ENCODE data around the gene GRAMD4.
"Not testable (repeated sequence)": the region's sequence is repeated elsewhere in the genome, so short reads cannot be mapped to it uniquely, and the experiment has no call there.

The GRAMD4 gene

DNA sequence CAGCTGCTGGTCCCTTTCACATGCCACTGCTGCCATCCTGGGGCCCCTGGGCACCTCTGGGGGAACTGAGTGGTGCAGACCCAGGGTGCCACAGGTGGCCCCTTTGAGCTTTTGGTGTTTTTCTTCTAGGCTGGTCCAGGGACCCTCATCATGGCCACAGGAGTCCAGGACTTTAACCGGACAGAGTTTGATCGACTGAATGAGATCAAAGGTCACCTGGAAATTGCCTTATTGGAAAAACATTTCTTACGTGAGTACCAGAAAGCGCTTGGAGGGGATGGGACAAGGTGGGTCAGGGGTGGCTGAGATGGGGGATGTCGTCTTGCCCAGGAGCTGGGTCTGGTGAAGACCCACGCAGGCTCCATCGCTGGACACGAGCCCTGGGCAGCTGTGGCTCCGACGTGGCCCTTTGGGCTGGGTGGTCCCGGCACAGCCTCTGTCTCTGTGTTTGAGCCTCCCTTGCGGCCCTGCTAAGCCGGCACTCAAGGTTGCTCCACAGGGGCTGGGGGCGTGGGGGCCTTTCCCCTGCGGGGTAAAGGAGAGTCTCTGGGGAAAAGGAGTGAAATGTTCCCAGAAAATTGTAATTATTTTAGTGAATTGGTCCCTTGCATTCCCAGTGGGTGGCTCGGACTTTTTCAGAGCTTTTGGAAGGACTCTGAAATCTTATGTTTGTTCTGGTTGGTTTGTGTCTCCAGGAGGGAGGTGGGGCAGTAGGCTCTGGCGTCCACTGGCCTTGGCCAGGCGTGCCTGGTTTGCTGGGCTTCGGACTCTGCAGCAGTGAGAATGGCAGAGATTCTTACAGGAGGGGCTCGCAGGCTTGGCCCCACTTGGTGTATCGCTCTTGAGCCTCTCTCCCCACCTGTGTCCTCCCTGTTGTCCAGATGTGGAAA is 17.8 kb downstream of the GRAMD4 start:
- DNase-seq (ENCODE audit: low spot score): no peak

DNA sequence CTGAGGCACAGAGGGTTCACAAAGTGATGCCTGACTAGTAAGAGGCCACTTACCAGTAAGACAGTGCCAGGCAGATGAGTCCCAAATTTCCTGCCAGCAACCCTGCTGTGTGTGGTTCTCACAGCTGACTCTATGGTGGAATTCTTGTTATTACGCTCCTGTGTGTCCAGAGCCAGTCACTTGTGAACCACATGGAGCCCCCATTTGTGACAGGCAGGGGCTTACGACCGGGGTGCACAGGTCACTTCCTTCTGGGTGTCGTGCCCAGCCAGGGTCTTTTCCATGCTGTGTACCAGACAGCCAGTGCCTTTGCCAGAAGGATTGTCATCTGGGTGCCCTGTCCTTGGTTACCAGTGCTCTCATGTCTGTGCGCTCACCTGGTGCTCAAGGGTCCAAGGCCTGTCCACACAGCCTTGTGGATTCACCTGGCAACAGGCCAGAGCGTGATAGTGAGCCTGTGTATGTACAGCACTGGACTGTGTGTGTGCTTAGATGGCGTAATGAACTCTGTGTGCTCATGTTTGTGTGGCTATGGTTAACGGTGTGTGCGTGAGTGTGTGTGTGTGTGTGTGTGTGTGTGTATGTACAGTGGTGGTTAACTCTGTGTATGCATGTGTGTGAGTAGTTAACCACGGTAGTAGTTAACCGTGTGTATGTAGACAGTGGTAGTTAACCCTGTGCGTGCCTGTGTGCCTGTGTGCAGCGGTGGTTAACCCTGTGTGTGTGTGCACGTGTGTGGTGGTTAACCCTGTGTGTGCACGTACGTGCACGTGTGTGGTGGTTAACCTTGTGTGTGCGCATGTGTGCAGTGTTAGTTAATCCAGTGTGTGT is 18.6 kb downstream of the GRAMD4 start:
- no peak for DNase-seq (ENCODE audit: low spot score)

DNA sequence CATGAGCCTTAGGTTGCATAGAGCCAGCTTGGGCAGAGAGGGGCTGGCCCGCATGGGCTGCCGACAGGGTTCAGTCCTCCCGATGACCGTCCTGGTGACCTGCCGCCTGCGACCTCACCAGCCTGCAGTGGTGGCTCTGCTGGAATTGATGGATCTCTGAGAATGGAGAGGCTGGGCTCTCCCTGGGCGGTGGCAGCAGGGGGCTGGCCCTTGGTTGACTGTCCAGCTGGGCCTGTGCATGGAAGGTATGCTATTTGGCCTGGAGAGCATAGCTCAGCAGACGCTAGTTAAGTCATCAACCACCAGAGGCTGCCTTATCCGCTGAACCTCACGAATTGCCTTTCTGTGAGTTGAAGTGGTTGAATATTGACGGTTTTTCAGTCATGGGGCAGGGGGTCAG is 19.7 kb downstream of the GRAMD4 start:
- no peak for DNase-seq (ENCODE audit: low spot score)

DNA sequence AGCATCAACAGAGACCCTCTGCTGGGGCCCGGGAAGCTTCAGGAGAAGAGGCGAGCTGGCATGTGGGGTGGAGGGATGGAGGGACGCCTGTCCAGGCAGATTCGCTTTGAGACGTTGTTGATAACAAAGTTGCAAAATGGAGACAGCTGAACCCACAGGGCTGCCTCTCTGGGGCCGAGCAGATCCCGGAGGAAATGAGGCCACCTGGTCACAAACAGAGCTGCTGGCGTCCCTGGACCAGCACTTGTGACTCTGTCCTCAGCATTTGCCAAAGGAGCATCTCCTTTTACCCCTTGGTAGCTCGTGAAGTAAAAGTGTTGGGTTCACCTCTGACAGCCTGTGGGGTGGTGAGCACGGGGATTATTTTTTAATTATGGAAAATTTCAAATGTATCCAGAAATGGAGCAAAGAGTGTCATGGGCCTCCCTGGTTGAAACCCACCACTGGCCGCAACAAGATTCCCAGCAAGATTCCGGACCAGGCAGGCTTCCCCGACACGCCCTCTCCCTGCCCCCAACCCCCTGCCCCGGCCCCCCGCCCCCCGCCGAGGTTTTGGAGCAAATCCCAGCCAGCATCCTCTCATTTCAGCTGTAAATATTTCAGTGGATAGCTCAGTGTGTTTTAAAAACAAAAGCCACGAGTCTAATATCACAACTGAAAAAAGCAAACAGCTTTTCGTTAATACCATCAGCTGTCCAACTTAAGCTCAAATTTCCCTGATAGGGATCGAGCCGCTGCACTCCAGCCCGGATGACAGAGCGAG is 20.3 kb downstream of the GRAMD4 start:
- DNase-seq (ENCODE audit: low spot score): no peak

- no peak for DNase-seq (ENCODE audit: low spot score)
Observed at GRCh38 chr22:46641811-46642266, 21.7 kb downstream of the GRAMD4 start.

- not testable (repeated sequence) for DNase-seq (ENCODE audit: low spot score)
Observed at GRCh38 chr22:46642840-46643480, 22.8 kb downstream of the GRAMD4 start.

DNA sequence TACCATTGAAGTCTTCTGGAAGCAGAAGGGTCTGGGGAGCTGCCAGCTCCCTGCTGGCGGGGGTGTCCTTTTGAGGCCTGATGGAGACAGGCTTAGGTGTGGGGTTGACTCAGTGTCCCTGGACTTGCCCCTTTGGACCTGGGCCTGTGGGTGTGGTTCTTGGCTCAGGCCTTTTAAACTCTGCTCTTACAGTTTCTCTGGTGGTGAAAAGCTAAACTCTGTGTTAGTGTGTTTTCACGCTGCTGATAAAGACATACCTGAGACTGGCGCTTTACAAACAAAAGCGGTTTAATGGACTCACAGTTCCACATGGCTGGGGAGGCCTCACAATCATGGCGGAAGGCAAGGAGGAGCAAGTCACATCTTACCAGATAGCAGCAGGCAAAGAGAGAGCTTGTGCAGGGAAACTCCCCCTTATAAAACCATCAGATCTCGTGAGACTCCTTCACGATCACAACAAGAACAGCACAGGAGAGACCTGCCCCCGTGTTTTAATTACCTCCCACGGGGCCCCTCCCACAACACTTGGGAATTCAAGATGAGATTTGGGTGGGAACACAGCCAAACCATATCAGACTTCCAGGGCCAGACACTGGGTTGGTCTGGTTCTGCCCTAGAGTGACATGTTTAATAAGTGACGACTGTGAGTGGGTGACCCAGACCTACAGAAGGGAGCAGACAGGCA is 26.5 kb downstream of the GRAMD4 start:
- DNase-seq (ENCODE audit: low spot score): no peak

DNA sequence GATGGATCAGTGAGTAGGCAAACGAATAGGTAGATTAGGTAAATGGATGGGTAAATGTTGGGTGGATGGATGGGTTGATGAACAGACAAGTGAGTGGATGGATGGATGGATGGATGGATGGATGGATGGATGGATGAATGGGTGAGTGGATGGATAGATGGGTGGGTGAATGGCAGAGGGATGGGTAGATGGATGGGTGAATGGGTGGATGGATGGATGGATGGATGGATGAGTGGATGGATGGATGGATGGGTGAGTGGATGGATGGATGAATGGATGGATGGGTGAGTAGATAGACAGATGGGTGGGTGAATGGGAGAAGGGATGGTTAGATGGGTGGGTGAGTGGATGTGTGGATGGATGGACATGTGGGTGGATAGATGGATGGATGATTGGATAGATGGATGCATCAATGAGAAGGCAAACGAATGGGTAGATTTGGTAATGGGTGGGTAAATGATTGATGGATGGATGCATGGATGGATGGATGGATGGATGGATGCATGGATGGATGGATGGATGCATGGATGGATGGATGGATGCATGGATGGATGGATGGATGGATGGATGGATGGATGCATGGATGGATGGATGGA is 28.1 kb downstream of the GRAMD4 start:
- not testable (repeated sequence) for DNase-seq (ENCODE audit: low spot score)

DNA sequence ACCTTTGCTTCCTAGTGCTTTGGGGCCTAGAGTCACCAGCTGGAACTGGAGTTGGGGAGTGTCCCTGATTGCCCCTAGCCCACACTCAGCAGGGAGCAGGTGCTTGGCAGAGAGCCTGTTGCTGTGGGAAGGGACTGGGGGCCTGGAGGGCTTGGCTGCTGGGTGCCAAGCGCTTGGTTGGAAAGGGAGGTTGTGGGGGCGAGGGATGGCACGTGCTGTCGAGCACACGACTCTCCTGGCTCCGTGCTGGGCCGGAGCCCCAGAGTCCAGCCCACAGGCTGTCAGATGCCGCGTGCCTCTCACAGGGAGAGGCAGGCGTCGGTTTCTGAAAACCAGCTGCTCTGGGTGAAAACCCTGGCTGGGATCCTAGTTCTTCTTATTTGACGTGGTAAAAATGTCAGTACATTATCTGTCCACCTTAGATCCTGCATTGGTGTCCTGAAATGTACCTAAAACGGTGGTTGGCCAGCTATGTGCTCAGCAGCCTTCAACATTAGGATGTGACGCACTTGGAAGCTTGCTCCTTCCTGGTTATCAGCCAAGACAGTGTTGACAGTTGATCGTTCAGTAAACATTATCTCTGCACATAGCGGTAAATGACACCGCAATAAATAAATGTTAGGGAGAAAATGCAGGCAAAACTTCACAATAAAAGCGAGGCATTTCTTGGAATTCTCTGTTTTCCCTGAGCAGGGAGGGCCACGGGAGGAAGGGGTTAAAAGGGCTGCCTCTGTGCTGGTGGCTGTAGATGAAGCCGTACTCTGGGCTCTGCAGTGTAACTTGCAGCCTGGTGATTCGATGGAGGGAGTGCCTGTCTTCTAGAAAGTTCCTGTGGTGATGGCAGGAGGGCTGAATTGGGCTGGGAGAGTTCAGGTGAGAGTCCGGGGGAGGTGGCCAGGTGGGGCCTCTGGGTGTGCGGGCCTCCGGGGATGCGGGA is 29.2 kb downstream of the GRAMD4 start:
- DNase-seq (ENCODE audit: low spot score): no peak

DNA sequence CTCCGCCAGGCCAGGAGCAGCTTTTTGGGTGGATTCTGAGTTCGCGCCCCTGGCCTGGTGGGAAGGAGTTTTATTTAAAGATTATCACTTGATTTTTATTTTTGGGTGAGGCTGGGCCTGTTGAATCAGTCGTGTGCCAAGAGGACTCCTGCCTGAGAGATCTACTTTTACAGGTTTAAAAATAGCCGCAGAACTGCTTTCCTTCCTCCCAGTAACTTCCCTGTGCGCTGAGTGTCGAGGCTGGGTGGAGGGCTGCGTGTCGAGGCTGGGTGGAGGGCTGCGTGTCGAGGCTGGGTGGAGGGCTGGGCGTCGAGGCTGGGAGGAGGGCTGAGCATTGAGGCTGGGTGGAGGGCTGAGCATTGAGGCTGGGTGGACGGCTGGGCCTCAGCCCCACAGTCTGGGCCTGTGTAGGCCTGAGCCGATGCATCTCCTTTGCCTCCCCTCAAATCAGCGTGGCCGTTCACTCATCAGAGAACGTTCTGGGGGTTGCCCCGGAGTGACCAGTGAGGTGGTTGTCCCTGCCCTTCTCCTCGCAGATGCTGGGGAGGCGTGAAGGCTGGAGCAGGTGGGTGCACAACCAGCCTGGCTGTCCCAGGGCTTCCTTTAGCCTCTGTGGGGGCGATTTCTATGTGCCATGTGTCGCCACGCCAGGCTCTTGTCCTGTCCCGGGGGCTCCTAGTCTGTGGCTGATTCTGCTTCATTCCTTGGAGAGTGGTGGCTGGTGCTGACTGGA is 30.1 kb downstream of the GRAMD4 start:
- DNase-seq (ENCODE audit: low spot score): no peak

GRCh38 chr22:46651316-46651715 is 31.1 kb downstream of the GRAMD4 start:
- no peak for DNase-seq (ENCODE audit: low spot score)

GRCh38 chr22:46652081-46652846 is 32.1 kb downstream of the GRAMD4 start:
- no peak for DNase-seq (ENCODE audit: low spot score)

GRCh38 chr22:46652847-46653331 is 32.7 kb downstream of the GRAMD4 start:
- DNase-seq (ENCODE audit: low spot score): no peak

DNA sequence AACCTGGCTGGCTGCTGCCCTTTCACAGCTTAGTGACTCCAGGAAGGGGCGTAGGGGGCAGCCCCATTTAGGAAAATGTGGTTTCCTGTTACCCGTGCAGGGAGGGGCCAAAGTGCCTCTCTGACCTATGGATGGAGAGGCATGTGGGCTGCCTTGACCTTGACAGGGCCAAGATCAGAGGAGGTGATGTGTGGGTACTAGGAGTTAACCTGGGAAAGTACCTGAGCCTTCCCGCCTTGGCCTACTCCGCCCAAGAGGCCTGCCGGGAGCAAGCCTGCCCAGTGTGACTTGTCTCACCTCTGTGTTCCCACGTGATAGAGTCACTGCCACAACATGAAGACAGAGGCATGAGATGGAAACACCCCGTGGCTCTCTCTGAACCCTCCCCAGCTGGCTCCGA is 33.4 kb downstream of the GRAMD4 start:
- DNase-seq (ENCODE audit: low spot score): no peak

DNA sequence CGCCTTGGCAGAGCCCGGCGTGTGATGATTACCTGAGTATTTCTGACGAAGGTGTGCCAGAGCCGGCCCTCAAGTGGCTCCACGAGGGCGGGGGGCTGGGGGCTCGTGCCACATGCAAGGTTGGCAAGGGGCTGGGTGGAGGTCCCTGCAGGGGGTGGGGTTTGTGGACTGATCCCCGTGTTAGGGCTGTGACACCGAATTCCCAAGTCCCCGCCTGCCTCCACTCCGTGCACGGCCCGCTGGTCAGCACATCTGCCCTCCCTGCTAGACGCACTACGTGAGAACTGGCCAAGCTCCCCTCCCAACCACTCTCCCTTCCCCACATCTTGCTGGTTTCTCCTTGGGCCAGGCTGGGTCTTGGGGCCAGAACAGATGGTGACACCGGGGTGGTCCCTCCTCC is 34.2 kb downstream of the GRAMD4 start:
- DNase-seq (ENCODE audit: low spot score): no peak

- no peak for DNase-seq (ENCODE audit: low spot score)
Observed at GRCh38 chr22:46654927-46655595, 34.9 kb downstream of the GRAMD4 start.

DNA sequence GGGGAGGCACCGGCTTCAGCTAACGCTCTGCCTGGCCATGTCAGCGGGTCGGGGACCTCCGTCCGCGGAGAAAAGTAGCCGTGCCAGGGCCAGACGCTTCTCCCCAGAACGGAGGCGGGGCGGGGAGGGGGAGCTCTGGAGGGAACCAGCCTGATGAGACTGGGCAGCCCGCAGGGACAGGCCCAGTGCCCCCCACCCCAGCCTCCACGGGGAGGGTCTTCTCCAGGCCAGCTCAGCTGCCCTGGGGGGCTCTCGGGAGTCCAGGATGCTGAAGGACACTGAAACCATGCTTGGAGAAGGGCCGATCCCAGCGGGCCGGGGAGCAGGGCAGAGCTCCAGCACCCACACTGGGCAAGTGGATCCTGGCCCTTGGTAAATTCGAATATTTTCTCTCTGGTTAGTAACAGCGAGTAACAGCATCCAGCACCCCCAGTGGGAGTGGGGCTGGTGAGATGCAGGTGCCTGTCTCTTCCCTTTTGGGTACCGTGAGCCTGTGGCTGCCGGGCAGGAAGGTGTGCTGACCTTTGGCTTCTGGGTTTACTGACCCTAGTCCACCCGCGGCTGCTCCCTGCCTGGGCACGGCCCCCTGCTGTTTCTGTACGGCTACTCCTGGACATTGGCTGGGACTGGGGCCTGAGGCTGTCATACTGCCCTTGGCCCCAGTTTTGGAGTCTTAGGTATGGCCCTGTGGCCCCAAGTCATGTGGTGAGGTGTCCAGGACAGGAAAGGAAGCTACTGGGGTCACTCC is 35.8 kb downstream of the GRAMD4 start:
- DNase-seq (ENCODE audit: low spot score): no peak

Data from D341Med (cell line).